Esophagus squamous epithelium (tissue), 5 donors: ENCODE data around the gene SERPINH1. TPM values are rescaled to one million over a fixed set of nuclear protein-coding genes. Genes with fewer than 3 reads are reported as not detected.

ENCODE experiments used
- DNase-seq: peaks from one replicate; lab custom pipeline; 2025; lab: John Stamatoyannopoulos, UW
- H3K27ac ChIP-seq, 4 donors: fragments of 200-600 bp; sonication (generic); one replicate each; pipeline ENCODE4 v1.5.1; 2016 to 2019; ENCODE audit warnings: mild to moderate bottlenecking in 1 of 4
- H3K27me3 ChIP-seq, 4 donors: fragments of 200-600 bp; sonication (generic); 1 replicate in 3 of 4; 2 replicates in 1 of 4; pipeline versions ENCODE4 v1.5.1 to v1.6.0; 2017 to 2021; ENCODE audit warnings: antibody characterized with exemption in 1 of 4
- H3K36me3 ChIP-seq, 3 donors: fragments of 200-600 bp; sonication (generic); one replicate each; pipeline ENCODE4 v1.5.1; 2016 to 2019
- H3K4me1 ChIP-seq, 3 donors: fragments of 200-600 bp; sonication (generic); one replicate each; pipeline ENCODE4 v1.5.1; 2017 to 2019
- H3K4me3 ChIP-seq, 4 donors: fragments of 200-600 bp; sonication (generic); 1 replicate in 3 of 4; 2 replicates in 1 of 4; pipeline ENCODE4 v1.5.1; 2016 to 2019; ENCODE audit warnings: mild to moderate bottlenecking in 2 of 4, moderate library complexity in 1 of 4
- H3K9me3 ChIP-seq, 3 donors: fragments of 200-600 bp; sonication (generic); one replicate each; pipeline ENCODE4 v1.5.1; 2016 to 2019
- POLR2A ChIP-seq, 4 donors: fragments of 450-650 bp; IDR thresholded peaks; one replicate each; pipeline ENCODE4 v1.6.1; 2017; ENCODE audit warnings: antibody characterized with exemption in 4 of 4, mild to moderate bottlenecking in 4 of 4, moderate library complexity in 3 of 4
- WGBS, 2 donors: methylation state at CpG; one replicate each; pipeline ENCODE4 v1.1.5; 2018; 5-methylcytosine and 5-hydroxymethylcytosine counted together
- intact Hi-C: fragments of 100-400 bp; cut with DNase I; formaldehyde crosslinking; loops from one replicate; pipeline ENCODE4 v1.15.0; 2022
- total RNA-seq, 4 donors: library from RNA; depleted of rRNA; stranded (reverse); fragments of >200 nt; gene quantifications; one replicate each; pipeline ENCODE4 v1.1.0, GENCODE V29; 2016
- TF ChIP-seq, protein P1 (sequence below), 6 experiments: fragments of 450-650 bp in 4 of 6; fragments of 200-600 bp in 2 of 6; sonication (generic) in 2 of 6; IDR thresholded peaks; one replicate each; pipeline ENCODE4 v1.5.1; 2016 to 2019; ENCODE audit warnings: antibody characterized with exemption in 6 of 6, mild to moderate bottlenecking in 4 of 6, moderate library complexity in 4 of 6
- donor health status: DM: yes; HTN: yes; CAD: no.

The SERPINH1 gene
- total RNA-seq, 4 donors from 2014 or later, result 41.4 to 70.1 (median 46.5) TPM

DNA sequence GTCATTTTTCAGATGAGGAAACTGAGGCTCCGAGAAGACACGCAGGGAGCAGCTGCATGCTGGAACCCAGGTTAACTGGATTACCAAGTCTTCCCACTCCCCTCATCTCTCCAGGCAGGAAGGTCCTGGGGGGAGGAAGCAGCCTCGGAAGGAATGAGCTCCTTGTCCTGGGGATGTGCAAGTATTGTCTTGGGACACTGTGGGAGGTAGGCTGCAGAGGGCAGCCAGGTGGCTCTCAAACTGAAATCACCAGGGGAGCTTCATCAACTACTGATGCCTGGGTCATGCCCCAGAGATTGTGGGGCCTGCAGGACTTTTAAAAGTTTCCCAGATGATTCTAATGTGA, 43.9 kb upstream of the SERPINH1 start:
- TF ChIP-seq, protein P1, sequence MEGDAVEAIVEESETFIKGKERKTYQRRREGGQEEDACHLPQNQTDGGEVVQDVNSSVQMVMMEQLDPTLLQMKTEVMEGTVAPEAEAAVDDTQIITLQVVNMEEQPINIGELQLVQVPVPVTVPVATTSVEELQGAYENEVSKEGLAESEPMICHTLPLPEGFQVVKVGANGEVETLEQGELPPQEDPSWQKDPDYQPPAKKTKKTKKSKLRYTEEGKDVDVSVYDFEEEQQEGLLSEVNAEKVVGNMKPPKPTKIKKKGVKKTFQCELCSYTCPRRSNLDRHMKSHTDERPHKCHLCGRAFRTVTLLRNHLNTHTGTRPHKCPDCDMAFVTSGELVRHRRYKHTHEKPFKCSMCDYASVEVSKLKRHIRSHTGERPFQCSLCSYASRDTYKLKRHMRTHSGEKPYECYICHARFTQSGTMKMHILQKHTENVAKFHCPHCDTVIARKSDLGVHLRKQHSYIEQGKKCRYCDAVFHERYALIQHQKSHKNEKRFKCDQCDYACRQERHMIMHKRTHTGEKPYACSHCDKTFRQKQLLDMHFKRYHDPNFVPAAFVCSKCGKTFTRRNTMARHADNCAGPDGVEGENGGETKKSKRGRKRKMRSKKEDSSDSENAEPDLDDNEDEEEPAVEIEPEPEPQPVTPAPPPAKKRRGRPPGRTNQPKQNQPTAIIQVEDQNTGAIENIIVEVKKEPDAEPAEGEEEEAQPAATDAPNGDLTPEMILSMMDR (IDR thresholded peaks at IDR 0.05), result no peak
- TF ChIP-seq POLR2A (IDR thresholded peaks at IDR 0.05), result no peak
- intact Hi-C loops, result no loop called here
- Histone ChIP-seq H3K4me3 (no peak overlapping the region), H3K36me3 (no peaks in the 10 kb centered on the region), H3K9me3 (no peaks in the 10 kb centered on the region), H3K4me1 (peaks cover 0 to 1% (median 0%) of the 10 kb centered on the region in 3 donors), H3K27me3 (peaks cover 0 to 7% (median 0%) of the 10 kb centered on the region in 4 donors), H3K27ac (no peak overlapping the region)
- no peak for DNase-seq
- 70 to 81% methylated on average over 2 of the region's 3 CpGs for whole genome bisulfite sequencing, 2 donors

DNA sequence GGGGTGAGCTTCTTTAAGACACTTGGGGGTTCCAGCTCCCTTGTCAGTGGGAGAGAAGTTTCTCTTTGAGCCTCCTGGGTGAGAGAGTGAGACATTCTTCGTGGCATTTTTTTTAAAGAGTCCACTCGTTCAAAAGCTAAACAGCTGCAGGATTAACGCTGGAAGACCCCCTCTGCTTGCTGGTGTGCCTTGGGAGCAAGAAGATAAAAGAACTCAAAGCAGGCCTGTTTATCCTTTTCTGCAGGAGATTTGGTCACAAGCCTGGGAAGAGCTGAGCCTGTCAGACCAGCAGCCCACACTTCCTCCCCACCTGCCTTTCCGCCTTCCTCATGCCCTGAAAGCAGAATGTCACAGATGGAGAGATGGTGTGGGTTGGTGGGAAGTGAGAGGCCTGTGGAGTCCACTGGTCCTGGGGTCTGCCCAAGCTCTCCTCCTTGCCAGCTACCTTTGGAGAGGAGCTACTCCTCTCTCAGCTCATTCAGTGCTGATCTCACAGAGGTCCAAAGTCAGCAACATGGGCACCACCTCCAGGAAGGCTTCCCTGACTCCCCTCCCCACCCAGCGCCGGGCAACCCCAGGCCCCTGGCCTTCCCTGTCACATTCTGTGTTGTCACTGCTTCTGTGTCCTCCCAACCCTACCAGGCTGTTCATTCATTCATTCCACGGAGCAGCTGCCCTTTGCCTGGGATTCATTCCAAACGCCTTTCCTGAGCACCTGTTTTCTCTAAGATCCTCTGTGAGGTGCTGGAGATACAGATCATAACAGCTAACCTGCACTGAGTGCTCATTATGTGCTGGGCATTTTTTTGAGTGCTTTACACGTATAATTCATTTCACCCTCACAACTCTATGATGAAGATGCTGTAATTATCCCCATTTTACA, 43.0 kb upstream of the SERPINH1 start:
- WGBS, 2 donors, result 68 to 70% methylated on average over 8 to 9 of the region's 9 CpGs
- H3K4me3 ChIP-seq, result no peak overlapping the region
- TF ChIP-seq, protein P1 (IDR thresholded peaks at IDR 0.05), result no peak
- TF ChIP-seq POLR2A (IDR thresholded peaks at IDR 0.05), result no peak
- peaks cover 0 to 10% (median 0%) of the 10 kb centered on the region in 3 donors for H3K4me1 ChIP-seq
- peaks cover 0 to 16% (median 0%) of the 10 kb centered on the region in 4 donors for H3K27me3 ChIP-seq
- intact Hi-C loops, result no loop called here
- H3K9me3 ChIP-seq, result no peaks in the 10 kb centered on the region
- H3K27ac ChIP-seq, result no peak overlapping the region
- H3K36me3 ChIP-seq, result no peaks in the 10 kb centered on the region
- DNase-seq, result no peak

DNA sequence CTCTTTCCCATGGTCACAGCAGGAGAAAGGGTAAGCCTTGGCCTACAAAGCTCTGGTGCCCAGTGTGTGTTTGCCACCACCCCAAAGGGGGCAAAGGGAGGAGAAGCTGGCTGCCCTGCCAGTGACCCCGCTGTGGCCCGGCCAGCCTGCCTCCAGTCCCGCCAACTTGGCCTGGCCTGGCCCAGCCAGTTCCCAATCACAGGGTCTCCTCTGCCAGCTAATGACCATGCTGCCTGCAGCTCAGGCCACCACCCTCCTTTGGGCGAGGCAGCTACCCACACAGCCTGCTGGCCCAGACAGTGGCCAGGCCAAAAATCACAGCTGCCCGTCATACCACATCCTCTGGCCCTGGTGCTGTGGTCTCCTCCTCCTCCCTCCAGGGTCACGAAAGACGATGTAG, 41.4 kb upstream of the SERPINH1 start:
- 80 to 88% methylated on average over 3 of the region's 7 CpGs for WGBS, 2 donors
- Histone ChIP-seq H3K4me1 (peaks cover 2 to 26% (median 10%) of the 10 kb centered on the region in 3 donors), H3K36me3 (no peaks in the 10 kb centered on the region), H3K4me3 (no peak overlapping the region), H3K9me3 (no peaks in the 10 kb centered on the region), H3K27me3 (peaks cover 0 to 32% (median 2%) of the 10 kb centered on the region in 4 donors), H3K27ac (no peak overlapping the region)
- intact Hi-C loops, result no loop called here
- no peak for TF ChIP-seq POLR2A (IDR thresholded peaks at IDR 0.05)
- TF ChIP-seq, protein P1 (IDR thresholded peaks at IDR 0.05), result no peak
- no peak for DNase-seq

DNA sequence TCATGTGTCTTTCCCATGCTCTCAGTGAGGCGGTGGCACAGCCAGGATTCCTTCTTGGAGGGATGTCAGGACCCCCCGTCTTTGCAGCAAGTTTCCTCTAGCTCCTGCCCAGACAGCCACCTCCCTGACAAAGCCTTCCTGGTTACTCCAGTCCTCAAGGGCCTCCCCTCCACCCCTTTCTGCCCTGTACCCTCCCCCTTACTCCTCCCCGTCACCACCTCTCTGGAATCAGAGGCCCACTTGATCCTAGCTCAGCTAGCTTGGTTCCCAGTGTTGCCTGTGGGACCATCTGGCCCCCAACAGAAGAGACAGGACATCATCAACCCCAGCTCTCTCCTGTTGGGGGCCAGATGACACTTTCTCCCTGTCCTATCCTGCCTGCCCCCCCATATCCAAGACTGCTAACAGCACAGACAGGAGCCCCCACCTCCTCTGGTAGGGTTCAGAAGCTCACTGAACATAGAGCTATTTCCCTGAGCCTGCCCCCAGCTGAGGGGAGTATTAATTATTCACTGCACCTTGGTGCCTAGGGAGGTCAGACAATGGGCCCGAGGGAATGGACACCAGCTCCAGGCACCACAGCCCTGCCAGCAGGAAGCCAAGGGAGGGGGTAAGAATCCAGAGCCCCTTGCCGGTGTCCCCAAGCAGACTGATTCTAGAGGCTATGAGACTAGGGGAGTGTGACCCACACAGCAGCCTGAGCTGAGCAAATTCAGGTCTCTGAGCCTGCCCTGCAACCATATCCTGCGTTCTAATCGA, 39.6 kb upstream of the SERPINH1 start:
- TF ChIP-seq POLR2A (IDR thresholded peaks at IDR 0.05), result no peak
- TF ChIP-seq, protein P1 (IDR thresholded peaks at IDR 0.05), result no peak
- H3K36me3 ChIP-seq, result no peaks in the 10 kb centered on the region
- WGBS, 2 donors, result 89 to 100% methylated on average over 3 to 7 of the region's 7 CpGs
- peaks cover 8 to 37% (median 18%) of the 10 kb centered on the region in 3 donors for H3K4me1 ChIP-seq
- no peak for DNase-seq
- no peak overlapping the region for H3K4me3 ChIP-seq
- H3K27ac ChIP-seq, result no peak overlapping the region
- intact Hi-C loops, result no loop called here
- no peaks in the 10 kb centered on the region for H3K9me3 ChIP-seq
- peaks cover 0 to 42% (median 2%) of the 10 kb centered on the region in 4 donors for H3K27me3 ChIP-seq

DNA sequence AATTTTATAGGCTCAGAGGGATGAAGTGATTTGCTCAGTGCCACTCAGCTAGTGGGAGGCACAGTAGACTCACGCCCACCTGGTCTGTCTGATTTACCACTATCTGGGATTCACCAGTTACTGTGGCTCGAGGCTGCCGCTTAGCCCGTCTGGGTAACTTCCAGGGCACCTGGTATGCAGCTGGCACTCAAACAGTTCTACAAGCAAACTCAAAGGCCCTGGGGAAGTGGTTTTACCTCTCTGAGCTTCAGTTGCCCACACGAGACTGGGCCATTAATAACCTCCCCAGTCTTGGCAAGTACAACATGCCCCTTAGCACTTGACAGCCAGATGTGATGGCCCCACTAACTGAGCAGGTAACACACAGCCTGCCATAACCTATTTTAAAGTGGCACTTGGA, 38.9 kb upstream of the SERPINH1 start:
- Histone ChIP-seq H3K4me1 (peaks cover 8 to 37% (median 18%) of the 10 kb centered on the region in 3 donors), H3K4me3 (no peak overlapping the region), H3K9me3 (no peaks in the 10 kb centered on the region), H3K36me3 (no peaks in the 10 kb centered on the region), H3K27me3 (peaks cover 0 to 49% (median 2%) of the 10 kb centered on the region in 4 donors), H3K27ac (no peak overlapping the region)
- no peak for TF ChIP-seq POLR2A (IDR thresholded peaks at IDR 0.05)
- TF ChIP-seq, protein P1 (IDR thresholded peaks at IDR 0.05), result no peak
- WGBS, 2 donors, result 74 to 87% methylated on average over 4 to 5 of the region's 5 CpGs
- intact Hi-C loops, result no loop called here
- no peak for DNase-seq
